Adipocyte (in vitro differentiated cells): ENCODE results near the gene ODAPH.
"Not testable (repeated sequence)": the region's sequence is repeated elsewhere in the genome, so short reads cannot be mapped to it uniquely, and the experiment has no call there.

ENCODE experiments used
- DNase-seq: peaks from one replicate; pipeline ENCODE4 v3.0.0-alpha.2; 2015; ENCODE audit warnings: low read depth
- H3K27me3 ChIP-seq: replicated peaks from 2 replicates; pipeline ENCODE4 v1.7.0; 2013; ENCODE audit warnings: mild to moderate bottlenecking, low read length, moderate library complexity; ENCODE audit not compliant: control insufficient read depth, insufficient read depth
- H3K36me3 ChIP-seq: 2 replicates; pipeline ENCODE4 v1.7.0; 2013; ENCODE audit warnings: low read length, mild to moderate bottlenecking, moderate library complexity; ENCODE audit not compliant: control insufficient read depth, insufficient read depth, severe bottlenecking
- H3K4me1 ChIP-seq: 2 replicates; pipeline ENCODE4 v1.7.0; 2013; ENCODE audit warnings: mild to moderate bottlenecking, low read length, moderate library complexity; ENCODE audit not compliant: control insufficient read depth, insufficient read depth
- H3K4me3 ChIP-seq: 2 replicates; pipeline ENCODE4 v1.7.0; 2013; ENCODE audit warnings: mild to moderate bottlenecking, low read length, moderate library complexity
- H3K9ac ChIP-seq: 2 replicates; pipeline ENCODE4 v1.7.0; 2013; ENCODE audit warnings: mild to moderate bottlenecking, low read length, moderate library complexity
- H3K9me3 ChIP-seq: 2 replicates; pipeline ENCODE4 v1.7.0; 2013; ENCODE audit warnings: mild to moderate bottlenecking, low read length, moderate library complexity; ENCODE audit not compliant: control insufficient read depth

ODAPH gene

DNA sequence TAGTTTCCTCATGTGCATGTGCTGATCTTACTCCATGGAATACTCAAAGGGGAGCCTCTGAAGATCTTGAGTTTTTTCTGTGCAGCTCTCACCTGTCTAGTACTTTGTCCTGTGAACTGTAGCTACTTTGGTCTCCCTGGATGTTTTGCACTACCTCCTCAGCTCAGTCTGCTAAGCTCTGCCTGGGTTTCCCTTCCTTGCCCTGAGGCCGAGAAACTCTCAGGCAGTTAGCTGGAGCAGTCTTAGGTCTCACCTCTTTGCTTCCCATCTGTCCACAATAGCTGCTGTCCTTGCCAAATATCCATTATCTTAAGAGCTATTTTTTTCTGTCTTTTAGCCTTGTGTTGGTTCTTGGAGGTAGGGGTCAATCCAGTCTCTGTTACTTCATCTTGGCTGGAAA, 30.0 kb upstream of the ODAPH start:
- Histone ChIP-seq H3K4me3 (no peak overlapping the region), H3K4me1 (no peaks in the 10 kb centered on the region), H3K36me3 (peaks cover 80% of the 10 kb centered on the region), H3K27me3 (no peaks in the 10 kb centered on the region), H3K9me3 (no peaks in the 10 kb centered on the region), H3K9ac (no peak overlapping the region)
- DNase-seq: no peak

DNA sequence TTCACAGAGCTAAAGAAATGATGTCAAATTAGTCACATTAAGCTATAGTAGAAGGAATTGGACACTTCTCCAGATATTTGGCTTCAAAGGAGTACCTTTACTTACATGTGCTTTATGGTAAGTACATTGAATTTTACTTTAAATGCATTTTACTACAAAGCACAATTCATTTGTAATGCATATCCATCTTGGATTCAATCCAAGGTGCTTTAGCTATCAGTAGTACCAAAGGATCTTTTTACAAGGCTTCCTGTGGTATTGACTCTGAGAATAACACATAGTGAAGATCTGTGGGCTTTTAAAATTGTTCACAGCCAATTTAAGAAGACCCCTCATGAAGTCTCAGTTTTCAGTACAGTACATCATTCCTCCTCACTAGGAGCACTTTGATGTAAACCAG, 28.4 kb upstream of the ODAPH start:
- no peak overlapping the region for H3K9ac ChIP-seq
- H3K4me3 ChIP-seq: no peak overlapping the region
- no peaks in the 10 kb centered on the region for H3K27me3 ChIP-seq
- H3K4me1 ChIP-seq: no peaks in the 10 kb centered on the region
- no peak for DNase-seq
- peaks cover 4% of the 10 kb centered on the region for H3K9me3 ChIP-seq
- H3K36me3 ChIP-seq: peaks cover 84% of the 10 kb centered on the region

DNA sequence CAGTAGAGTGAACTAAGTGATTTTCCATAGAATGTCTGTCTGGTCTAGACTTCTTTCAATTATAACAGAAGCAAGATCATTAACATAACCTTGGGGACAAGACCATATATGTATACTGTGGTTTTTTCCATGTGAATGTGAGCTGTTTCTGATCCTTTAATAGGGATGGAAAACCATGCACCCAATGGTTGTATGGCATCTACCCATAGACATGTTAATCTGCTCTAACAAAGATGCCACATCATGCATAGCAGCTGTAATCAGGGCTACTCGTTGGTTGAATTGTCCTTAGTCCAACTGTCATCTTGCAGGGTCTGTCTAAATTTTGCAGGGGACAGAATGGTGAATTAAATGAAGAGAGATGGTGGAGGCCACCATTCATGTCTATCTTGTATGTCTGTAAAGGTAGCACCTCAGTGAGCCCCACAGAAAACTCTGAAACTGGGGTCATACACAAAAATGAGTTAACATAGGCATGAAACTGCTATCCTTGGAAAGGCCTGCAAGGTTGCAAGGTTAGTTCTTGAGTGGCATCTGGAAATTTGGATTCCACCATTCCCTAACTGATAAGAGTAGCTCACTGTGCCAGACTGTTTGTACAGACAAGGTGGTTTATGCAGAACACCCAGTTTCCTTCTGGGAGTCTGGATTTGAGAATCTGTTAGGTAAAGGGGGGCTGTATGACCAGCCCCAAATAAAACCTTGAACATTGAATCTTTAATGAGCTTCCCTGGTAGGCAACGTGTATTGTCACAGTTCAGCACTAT, 25.1 kb upstream of the ODAPH start:
- Histone ChIP-seq H3K27me3 (no peaks in the 10 kb centered on the region), H3K9me3 (peaks cover 4% of the 10 kb centered on the region), H3K4me3 (no peak overlapping the region), H3K9ac (no peak overlapping the region), H3K4me1 (no peaks in the 10 kb centered on the region), H3K36me3 (peaks cover 70% of the 10 kb centered on the region)
- DNase-seq: no peak

DNA sequence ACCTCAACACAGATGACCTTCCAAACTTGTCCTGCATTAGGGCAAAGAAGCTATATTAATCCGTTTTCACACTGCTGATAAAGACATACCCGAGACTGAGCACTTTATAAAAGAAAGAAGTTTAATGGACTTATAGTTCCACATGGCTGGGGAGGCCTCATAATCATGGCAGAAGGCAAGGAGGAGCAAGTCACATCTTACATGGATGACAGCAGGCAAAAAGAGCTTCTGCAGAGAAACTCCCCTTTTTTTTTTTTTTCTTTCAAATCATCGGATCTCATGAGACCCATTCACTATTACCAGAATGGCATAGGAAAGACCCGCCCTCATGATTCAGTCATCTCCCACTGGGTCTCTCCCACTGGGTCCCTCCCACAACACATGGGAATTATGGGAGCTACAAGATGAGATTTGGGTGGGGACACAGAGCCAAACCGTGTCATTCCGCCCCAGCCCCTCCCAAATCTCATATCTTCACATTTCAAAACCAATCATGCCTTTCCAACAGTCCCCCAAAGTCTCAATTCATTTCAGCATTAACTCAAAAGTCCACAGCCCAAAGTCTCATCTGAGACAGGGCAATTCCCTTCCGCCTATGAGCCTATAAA, 24.2 kb upstream of the ODAPH start:
- H3K4me3 ChIP-seq, H3K9ac ChIP-seq, H3K9me3 ChIP-seq, H3K4me1 ChIP-seq, DNase-seq, H3K27me3 ChIP-seq: not testable (repeated sequence)
- H3K36me3 ChIP-seq: peaks cover 60% of the 10 kb centered on the region

DNA sequence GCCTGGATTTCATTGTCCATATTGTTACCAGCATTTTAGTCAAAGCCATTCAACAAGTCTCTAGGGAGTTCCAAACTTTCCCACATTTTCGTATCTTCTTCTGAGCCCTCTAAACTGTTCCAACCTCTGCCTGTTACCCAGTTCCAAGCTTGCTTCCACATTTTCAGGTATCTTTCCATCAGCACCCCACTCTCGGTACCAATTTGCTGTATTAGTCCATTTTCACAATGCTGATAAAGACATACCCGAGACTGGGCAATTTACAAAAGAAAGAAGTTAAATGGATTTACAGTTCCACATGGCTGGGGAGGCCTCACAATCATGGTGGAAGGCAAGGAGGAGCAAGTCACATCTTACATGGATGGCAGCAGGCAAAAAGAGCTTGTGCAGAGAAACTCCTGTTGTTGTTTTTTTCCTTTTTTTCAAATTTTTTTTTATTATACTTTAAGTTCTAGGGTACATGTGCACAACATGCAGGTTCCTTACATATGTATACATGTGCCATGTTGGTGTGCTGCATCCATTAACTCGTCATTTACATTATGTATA, 22.5 kb upstream of the ODAPH start:
- H3K36me3 ChIP-seq: peaks cover 43% of the 10 kb centered on the region
- H3K4me3 ChIP-seq, H3K9ac ChIP-seq, DNase-seq, H3K9me3 ChIP-seq, H3K4me1 ChIP-seq, H3K27me3 ChIP-seq: not testable (repeated sequence)

DNA sequence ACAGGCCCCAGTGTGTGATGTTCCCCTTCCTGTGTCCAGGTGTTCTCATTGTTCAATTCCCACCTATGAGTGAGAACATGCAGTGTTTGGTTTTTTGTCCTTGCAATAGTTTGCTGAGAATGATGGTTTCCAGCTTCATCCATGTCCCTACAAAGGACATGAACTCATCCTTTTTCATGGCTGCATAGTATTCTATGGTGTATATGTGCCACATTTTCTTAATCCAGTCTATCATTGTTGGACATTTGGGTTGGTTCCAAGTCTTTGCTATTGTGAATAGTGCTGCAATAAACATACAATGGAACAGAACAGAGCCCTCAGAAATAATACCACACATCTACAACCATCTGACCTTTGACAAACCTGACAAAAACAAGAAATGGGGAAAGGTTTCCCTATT, 21.9 kb upstream of the ODAPH start:
- peaks cover 43% of the 10 kb centered on the region for H3K36me3 ChIP-seq
- not testable (repeated sequence) for H3K9me3 ChIP-seq, H3K4me1 ChIP-seq, H3K4me3 ChIP-seq, DNase-seq, H3K9ac ChIP-seq, H3K27me3 ChIP-seq

DNA sequence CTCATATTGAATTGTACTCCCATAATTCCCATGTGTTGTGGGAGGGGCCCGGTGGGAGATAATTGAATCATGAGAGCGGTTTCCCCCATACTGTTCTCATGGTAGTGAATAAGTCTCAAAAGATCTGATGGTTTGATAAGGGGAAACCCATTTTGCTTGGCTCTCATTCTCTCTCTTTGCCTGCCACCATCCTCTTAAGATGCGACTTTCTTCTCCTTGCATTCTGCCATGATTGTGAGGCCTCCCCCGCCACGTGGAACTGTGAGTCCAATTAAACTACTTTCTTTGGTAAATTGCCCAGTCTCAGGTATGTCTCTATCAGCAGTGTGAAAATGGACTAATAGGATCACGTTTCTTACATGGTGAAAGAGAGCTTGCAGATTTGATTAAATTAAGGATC, 18.6 kb upstream of the ODAPH start:
- H3K4me1 ChIP-seq, H3K9ac ChIP-seq, H3K9me3 ChIP-seq, H3K27me3 ChIP-seq, DNase-seq, H3K4me3 ChIP-seq: not testable (repeated sequence)
- H3K36me3 ChIP-seq: peaks cover 25% of the 10 kb centered on the region

DNA sequence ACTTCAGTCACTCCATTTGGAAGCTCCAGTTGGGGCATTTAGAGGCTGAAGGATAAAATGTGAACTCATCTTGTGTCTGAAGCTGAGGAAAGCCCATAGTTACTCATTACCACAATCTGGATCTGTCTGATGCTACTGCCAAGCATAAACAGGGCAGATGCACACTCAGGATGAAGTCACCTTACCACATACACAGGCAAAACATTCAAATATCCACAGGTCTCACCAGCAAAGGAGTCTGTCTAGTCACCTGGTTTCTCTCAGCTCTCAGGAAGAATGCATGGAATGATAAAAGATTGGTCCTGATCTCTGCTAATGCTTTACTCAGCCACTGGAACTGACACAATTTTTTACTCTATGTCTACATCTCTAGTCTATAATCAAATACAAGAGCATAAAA, 13.0 kb upstream of the ODAPH start:
- Histone ChIP-seq H3K9me3 (no peaks in the 10 kb centered on the region), H3K4me3 (no peak overlapping the region), H3K27me3 (no peaks in the 10 kb centered on the region), H3K36me3 (peaks cover 18% of the 10 kb centered on the region), H3K9ac (no peak overlapping the region), H3K4me1 (no peaks in the 10 kb centered on the region)
- peak; percentile 12 for DNase-seq

DNA sequence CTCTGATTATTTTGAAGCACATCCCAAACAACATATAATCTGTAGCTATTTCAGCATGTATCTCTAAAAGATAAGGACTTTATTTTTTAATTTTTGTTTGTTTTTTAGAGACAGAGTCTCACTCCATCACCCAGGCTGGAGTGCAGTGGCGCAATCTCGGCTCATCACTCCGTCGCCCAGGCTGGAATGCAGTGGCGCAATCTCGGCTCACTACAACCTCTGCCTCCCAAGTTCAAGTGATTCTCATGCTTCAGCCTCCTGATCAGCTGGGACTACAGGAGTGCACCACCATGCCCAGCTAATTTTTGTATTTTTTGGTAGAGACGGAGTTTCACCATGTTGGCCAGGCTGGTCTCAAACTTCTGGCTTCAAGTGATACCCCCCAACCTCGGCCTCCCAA, 11.6 kb upstream of the ODAPH start:
- not testable (repeated sequence) for H3K9me3 ChIP-seq
- peaks cover 11% of the 10 kb centered on the region for H3K36me3 ChIP-seq

DNA sequence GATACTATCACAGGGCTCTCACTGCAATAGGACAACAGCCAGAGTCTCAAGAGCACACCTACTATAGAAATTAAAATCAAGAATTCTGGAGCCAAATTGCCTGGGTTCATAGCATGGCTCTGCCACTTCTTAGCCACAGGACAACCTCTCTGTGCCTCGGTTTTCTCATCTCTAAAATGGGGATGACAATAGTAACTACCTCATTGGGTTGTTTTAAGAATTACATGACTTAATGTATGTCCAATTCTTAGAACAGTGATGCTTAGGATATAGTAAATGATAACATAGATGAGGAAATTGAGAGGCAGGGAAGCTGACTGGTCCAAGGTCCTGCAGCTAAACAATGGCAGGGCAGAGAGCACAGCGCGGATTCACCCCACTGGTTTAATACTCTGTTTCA, 11.0 kb upstream of the ODAPH start:
- Histone ChIP-seq H3K9me3 (no peaks in the 10 kb centered on the region), H3K27me3 (no peaks in the 10 kb centered on the region), H3K36me3 (peaks cover 5% of the 10 kb centered on the region), H3K4me1 (no peaks in the 10 kb centered on the region), H3K9ac (no peak overlapping the region), H3K4me3 (no peak overlapping the region)
- DNase-seq: no peak

More for the DNA sequence above, 11.6 kb upstream of the ODAPH start:
- H3K4me1 ChIP-seq, H3K4me3 ChIP-seq, H3K27me3 ChIP-seq, DNase-seq, H3K9ac ChIP-seq: not testable (repeated sequence)

DNA sequence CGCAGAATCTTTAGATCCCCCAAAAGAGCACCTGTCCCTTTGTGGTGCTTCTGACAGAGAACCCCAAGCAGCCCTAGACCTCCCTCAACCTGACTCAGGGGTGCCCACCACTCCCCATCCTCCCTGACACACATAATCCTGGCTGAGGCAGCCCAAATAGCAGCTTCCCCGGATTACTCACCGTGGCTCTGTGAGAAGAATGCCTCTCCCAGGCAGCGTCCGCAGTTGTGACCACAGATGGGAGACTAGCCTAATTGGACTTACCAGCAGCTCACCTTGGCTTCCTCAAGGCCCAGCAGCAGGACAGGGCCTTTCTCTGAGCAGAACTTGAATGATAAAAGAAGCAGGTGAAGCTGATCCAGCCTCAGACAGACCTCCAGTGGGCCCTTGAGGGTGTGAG, 10.3 kb upstream of the ODAPH start:
- Histone ChIP-seq H3K9me3 (no peaks in the 10 kb centered on the region), H3K27me3 (no peaks in the 10 kb centered on the region), H3K4me3 (no peak overlapping the region), H3K9ac (no peak overlapping the region), H3K4me1 (no peaks in the 10 kb centered on the region), H3K36me3 (peaks cover 4% of the 10 kb centered on the region)
- peak; percentile 10 for DNase-seq
